GM21825 (cell line): ENCODE data around the gene CCDC169.

ENCODE experiments used
- ATAC-seq: cut with Tn5 transposase; IDR thresholded peaks from one replicate; pipeline ENCODE4 v1.9.1; 2021; ENCODE audit warnings: mild to moderate bottlenecking, moderate library complexity; ENCODE audit not compliant: unreplicated experiment

CCDC169 gene

GRCh38 chr13:36244990-36245389, 52.6 kb downstream of the CCDC169 start:
- no peak for ATAC-seq

GRCh38 chr13:36244073-36244472, 53.5 kb downstream of the CCDC169 start:
- no peak for ATAC-seq

- no peak for ATAC-seq
These were observed 54.9 kb downstream of the CCDC169 start for GRCh38 chr13:36242761-36243160.

GRCh38 chr13:36231236-36231635, 66.4 kb downstream of the CCDC169 start:
- no peak for ATAC-seq

GRCh38 chr13:36224730-36225129, 72.9 kb downstream of the CCDC169 start:
- ATAC-seq = no peak

- no peak for ATAC-seq
These were observed 77.7 kb downstream of the CCDC169 start for GRCh38 chr13:36219883-36220282.

- no peak for ATAC-seq
These were observed 80.2 kb downstream of the CCDC169 start for GRCh38 chr13:36217456-36217855.

- ATAC-seq = no peak
These were observed 83.3 kb downstream of the CCDC169 start, which contains the start of gene SOHLH2 for GRCh38 chr13:36214163-36214921. Gene SOHLH2, minus strand, starts transcription at chr13:36214556. Its CDS starts 30 bp downstream, at chr13:36214526.

GRCh38 chr13:36212789-36213188, 84.8 kb downstream of the CCDC169 start:
- no peak for ATAC-seq

- no peak for ATAC-seq
These were observed 86.0 kb downstream of the CCDC169 start for GRCh38 chr13:36211567-36211966.

GRCh38 chr13:36210738-36211137, 86.9 kb downstream of the CCDC169 start:
- no peak for ATAC-seq

GRCh38 chr13:36207672-36208071, 89.9 kb downstream of the CCDC169 start:
- no peak for ATAC-seq

- no peak for ATAC-seq
These were observed 104.3 kb downstream of the CCDC169 start for GRCh38 chr13:36193151-36193855.

- no peak for ATAC-seq
These were observed 105.4 kb downstream of the CCDC169 start for GRCh38 chr13:36192166-36192565.

- ATAC-seq = no peak
These were observed 106.8 kb downstream of the CCDC169 start for GRCh38 chr13:36190771-36191170.

- ATAC-seq = no peak
These were observed 109.2 kb downstream of the CCDC169 start for GRCh38 chr13:36188441-36188840.

GRCh38 chr13:36183901-36184300, 113.7 kb downstream of the CCDC169 start:
- no peak for ATAC-seq
